HUES48 (cell line): ENCODE measurements around the gene APBA3.

Experiments
- H3K27ac ChIP-seq: one replicate; pipeline ENCODE4 v1.7.0; 2013; ENCODE audit warnings: low read depth, low read length, inconsistent platforms
- H3K27me3 ChIP-seq: 2 replicates; pipeline ENCODE4 v1.6.1; 2013; ENCODE audit warnings: mild to moderate bottlenecking, low read length; ENCODE audit not compliant: control insufficient read depth, insufficient read depth
- H3K36me3 ChIP-seq: 2 replicates; pipeline ENCODE4 v1.6.1; 2013; ENCODE audit warnings: low read length; ENCODE audit not compliant: control insufficient read depth, insufficient read depth
- H3K4me1 ChIP-seq: 2 replicates; pipeline ENCODE4 v1.6.1; 2013; ENCODE audit warnings: mild to moderate bottlenecking, low read length; ENCODE audit not compliant: control insufficient read depth, insufficient read depth
- H3K4me3 ChIP-seq: 2 replicates; pipeline ENCODE4 v1.5.1; 2013; ENCODE audit warnings: mild to moderate bottlenecking, low read depth, low read length
- H3K9ac ChIP-seq: 2 replicates; pipeline ENCODE4 v1.6.1; 2013; ENCODE audit warnings: mild to moderate bottlenecking, low read depth, low read length, moderate library complexity
- H3K9me3 ChIP-seq: 2 replicates; pipeline ENCODE4 v1.6.1; 2013; ENCODE audit warnings: low read length; ENCODE audit not compliant: control insufficient read depth, insufficient read depth

The APBA3 gene

DNA sequence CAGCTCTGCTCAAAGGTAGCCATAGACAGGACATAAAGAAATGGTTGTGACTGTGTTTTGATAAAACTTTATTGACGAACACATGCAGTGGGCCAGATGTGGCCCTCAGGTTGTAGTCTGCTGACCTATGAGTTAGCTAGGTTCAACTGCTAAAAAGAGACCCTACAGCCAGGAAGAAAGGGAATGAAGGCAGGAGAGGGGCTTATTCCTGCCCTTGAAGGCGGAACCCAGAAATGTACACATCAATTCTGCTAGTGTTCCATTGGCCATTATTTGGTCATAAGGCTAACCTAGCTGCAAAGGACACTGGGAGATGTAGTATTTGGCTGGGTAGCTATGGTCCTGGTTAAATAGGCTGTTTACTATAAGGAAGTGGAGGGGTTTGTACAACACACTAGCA, 18.0 kb downstream of the APBA3 start:
- Histone ChIP-seq H3K9ac (no peak overlapping the region), H3K36me3 (peaks cover 5% of the 10 kb centered on the region; the same call in 1 of the 2 replicates), H3K4me3 (no peak overlapping the region), H3K27me3 (no peaks in the 10 kb centered on the region), H3K9me3 (no peaks in the 10 kb centered on the region), H3K4me1 (no peaks in the 10 kb centered on the region), H3K27ac (no peak overlapping the region)

DNA sequence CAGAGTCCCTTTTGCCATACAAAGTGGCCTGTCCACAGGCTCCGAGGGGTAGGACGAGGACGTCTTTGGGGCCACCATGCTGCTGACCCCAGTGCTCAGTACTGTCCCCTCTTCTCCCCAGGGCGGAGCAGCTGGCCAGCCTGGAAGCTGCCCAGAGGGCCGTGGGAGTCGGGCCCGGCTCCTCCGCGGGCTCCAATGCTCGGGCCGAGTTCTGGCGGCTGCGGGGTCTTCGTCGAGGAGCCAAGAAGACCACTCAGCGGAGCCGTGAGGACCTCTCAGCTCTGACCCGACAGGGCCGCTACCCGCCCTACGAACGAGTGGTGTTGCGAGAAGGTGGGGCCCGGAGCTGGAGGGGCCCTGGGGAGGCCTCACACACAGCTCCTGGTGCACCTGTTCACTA, 21.1 kb downstream of the APBA3 start:
- H3K27ac ChIP-seq, result no peak overlapping the region
- H3K4me3 ChIP-seq, result no peak overlapping the region
- H3K4me1 ChIP-seq, result no peaks in the 10 kb centered on the region
- no peak overlapping the region for H3K9ac ChIP-seq
- no peaks in the 10 kb centered on the region for H3K9me3 ChIP-seq
- no peaks in the 10 kb centered on the region for H3K27me3 ChIP-seq
- H3K36me3 ChIP-seq, result peaks cover 19% of the 10 kb centered on the region

DNA sequence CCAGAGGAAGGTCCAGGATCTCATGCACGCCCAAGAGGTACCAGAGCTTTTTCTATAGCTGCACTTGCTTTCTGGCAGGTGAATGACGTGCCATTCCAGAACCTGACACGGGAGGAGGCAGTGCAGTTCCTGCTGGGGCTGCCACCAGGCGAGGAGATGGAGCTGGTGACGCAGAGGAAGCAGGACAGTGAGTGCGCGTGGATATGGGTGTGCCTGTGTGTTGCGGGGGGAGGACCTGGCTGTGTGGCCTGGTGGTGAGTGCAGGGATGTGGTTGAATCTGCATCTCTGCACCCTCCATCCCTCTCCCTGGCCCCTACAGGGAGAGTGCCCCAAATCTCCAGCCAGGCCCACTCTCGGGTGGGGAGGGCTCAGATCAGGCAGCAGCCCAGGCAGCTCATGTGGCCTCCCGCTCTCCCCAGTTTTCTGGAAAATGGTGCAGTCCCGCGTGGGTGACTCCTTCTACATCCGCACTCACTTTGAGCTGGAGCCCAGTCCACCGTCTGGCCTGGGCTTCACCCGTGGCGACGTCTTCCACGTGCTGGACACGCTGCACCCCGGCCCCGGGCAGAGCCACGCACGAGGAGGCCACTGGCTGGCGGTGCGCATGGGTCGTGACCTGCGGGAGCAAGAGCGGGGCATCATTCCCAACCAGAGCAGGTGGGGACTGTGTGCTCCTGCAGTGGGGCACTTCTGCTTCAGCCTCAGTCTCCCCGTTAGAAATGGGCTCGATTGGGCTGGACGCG, 22.8 kb downstream of the APBA3 start:
- H3K4me3 ChIP-seq, result no peak overlapping the region
- H3K9me3 ChIP-seq, result no peaks in the 10 kb centered on the region
- no peak overlapping the region for H3K27ac ChIP-seq
- no peak overlapping the region for H3K9ac ChIP-seq
- no peaks in the 10 kb centered on the region for H3K4me1 ChIP-seq
- H3K27me3 ChIP-seq, result no peaks in the 10 kb centered on the region
- H3K36me3 ChIP-seq, result peaks cover 30% of the 10 kb centered on the region

DNA sequence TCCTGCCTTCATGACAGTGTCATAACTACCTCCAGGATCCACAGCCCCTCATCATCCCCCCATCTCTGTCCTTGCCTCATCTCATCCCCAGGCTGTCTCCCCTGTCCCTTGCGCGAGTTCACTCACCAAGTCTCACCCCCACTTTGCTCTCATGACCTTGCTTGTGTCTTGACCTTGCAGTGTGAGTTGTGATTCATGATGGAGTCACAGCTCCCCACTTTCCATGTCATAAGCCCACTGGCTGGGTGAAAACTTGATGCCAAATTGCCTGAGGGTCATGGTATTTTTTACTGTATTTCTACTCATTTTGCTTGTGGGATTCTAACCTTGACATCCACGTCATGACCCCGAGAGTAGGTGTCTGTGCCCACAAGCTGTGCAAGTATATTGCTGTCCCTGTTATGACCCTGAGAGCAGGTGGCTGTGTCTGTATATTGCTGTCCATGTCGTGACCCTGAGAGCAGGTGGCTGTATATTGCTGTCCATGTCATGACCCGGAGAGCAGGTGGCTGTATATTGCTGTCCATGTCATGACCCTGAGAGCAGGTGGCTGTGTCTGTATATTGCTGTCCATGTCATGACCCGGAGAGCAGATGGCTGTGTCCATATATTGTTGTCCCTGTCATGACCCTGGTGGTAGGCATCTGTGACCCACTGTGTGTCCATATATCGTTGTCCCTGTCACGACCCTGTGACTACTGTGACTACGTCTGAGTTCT, 23.8 kb downstream of the APBA3 start:
- no peaks in the 10 kb centered on the region for H3K4me1 ChIP-seq
- H3K27ac ChIP-seq, result no peak overlapping the region
- H3K4me3 ChIP-seq, result no peak overlapping the region
- no peak overlapping the region for H3K9ac ChIP-seq
- no peaks in the 10 kb centered on the region for H3K9me3 ChIP-seq
- H3K36me3 ChIP-seq, result peaks cover 30% of the 10 kb centered on the region
- H3K27me3 ChIP-seq, result no peaks in the 10 kb centered on the region

DNA sequence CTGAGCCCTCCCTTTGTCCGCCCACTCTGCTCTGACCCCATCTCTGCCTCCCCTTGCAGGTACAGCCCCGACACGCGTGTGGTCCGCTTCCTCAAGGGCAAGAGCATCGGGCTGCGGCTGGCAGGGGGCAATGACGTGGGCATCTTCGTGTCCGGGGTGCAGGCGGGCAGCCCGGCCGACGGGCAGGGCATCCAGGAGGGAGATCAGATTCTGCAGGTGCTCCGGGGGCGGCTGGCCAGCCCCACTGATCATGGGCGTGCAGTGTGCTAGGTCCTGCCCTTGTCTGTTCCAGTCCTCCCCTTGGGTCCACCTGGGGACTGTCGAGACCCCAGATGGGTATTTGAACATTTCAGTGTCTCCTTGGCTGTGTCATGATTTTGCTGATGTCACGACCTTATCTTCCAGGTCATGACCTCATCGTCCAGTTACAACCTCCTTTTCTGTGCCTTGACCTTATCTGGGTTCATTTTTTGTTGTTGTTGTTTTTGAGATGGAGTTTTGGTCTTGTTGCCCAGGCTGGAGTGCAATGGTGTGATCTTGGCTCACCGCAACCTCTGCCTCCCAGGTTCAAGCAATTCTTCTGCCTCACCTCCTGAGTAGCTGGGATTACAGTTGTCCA, 25.3 kb downstream of the APBA3 start:
- H3K4me1 ChIP-seq, result no peaks in the 10 kb centered on the region
- no peak overlapping the region for H3K4me3 ChIP-seq
- no peak overlapping the region for H3K27ac ChIP-seq
- no peaks in the 10 kb centered on the region for H3K9me3 ChIP-seq
- peaks cover 30% of the 10 kb centered on the region for H3K36me3 ChIP-seq
- no peaks in the 10 kb centered on the region for H3K27me3 ChIP-seq
- no peak overlapping the region for H3K9ac ChIP-seq

DNA sequence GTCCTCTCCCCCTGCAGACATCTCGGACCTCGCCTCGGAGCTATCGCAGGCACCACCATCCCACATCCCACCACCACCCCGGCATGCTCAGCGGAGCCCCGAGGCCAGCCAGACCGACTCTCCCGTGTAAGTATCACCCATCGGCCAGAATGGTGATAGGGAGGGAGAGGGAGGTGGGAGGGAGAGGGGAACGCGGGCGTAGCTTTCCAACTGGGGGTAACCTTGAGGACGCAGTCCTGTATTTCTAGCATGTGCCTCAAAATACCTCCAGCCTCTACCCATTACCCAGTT, 27.2 kb downstream of the APBA3 start:
- Histone ChIP-seq H3K36me3 (peaks cover 30% of the 10 kb centered on the region), H3K27ac (no peak overlapping the region), H3K9me3 (no peaks in the 10 kb centered on the region), H3K4me1 (no peaks in the 10 kb centered on the region), H3K4me3 (no peak overlapping the region), H3K27me3 (no peaks in the 10 kb centered on the region), H3K9ac (no peak overlapping the region)

DNA sequence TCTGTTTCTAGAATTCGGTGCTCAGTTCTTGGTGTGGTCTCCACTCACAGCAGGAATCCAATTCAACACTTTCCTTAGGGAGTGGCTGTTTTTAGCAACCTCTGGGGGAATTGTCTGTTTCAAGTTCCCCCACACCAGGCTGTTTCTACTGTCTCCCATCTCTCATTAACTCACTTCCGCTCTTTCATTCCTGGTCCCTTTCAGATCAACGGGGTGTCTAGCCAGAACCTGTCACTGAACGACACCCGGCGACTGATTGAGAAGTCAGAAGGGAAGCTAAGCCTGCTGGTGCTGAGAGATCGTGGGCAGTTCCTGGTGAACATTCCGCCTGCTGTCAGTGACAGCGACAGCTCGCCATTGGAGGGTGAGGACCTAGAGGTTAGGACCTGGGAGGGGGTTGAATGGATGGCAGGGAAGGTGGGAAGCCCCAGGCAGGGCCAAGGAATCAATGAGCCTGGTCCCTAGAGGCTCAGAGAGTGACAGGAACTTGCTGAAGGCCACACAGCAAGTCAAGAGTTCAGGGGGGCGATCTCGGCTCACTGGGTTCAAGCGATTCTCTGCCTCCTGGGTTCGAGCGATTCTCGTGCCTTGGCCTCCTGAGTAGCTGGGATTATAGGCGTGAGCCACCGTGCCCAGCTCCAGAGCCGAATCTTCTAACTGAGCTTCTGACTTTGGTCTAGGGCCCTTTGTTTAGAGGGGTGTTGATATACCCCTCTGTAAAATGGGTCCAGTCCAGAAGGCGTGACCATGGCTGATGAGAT, 27.8 kb downstream of the APBA3 start:
- H3K9ac ChIP-seq, result no peak overlapping the region
- H3K4me3 ChIP-seq, result no peak overlapping the region
- no peak overlapping the region for H3K27ac ChIP-seq
- no peaks in the 10 kb centered on the region for H3K4me1 ChIP-seq
- no peaks in the 10 kb centered on the region for H3K27me3 ChIP-seq
- no peaks in the 10 kb centered on the region for H3K9me3 ChIP-seq
- H3K36me3 ChIP-seq, result peaks cover 27% of the 10 kb centered on the region

DNA sequence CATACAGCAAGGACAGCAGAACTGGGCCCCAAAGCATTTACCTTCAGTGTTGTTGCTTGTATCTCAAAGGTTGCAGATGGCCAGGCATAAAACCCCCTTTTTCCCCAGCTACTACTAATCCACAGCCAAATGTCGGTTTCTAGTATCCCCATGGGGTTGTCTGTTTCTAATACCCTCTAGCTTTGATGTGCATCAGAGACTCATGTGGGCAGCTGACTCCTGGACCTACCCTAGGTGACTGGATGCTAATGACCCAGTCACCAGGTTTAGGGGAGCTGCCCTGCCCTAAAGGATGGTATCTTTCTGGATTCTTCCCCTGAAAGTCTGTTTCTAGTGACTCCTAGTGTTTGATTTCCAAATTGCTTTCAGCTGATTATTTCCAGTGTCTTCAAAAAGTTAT, 29.4 kb downstream of the APBA3 start:
- Histone ChIP-seq H3K9ac (no peak overlapping the region), H3K27ac (no peak overlapping the region), H3K36me3 (peaks cover 16% of the 10 kb centered on the region), H3K9me3 (no peaks in the 10 kb centered on the region), H3K4me3 (no peak overlapping the region), H3K4me1 (no peaks in the 10 kb centered on the region), H3K27me3 (no peaks in the 10 kb centered on the region)

DNA sequence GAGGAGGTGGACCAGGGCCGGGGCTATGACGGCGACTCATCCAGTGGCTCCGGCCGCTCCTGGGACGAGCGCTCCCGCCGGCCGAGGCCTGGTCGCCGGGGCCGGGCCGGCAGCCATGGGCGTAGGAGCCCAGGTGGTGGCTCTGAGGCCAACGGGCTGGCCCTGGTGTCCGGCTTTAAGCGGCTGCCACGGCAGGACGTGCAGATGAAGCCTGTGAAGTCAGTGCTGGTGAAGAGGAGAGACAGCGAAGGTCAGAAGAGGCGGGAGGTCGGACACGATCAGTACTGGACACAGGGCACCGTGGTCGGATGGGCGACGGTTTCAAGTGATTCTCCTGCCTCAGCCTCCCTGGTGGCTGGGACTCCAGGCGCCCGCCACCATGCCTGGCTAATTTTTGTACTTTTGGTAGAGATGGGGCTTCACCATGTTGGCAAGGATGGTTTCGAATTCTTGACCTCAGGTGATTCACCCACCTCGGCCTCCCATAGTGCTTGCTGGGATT, 31.0 kb downstream of the APBA3 start:
- no peaks in the 10 kb centered on the region for H3K9me3 ChIP-seq
- H3K27ac ChIP-seq, result no peak overlapping the region
- peaks cover 11% of the 10 kb centered on the region for H3K36me3 ChIP-seq
- H3K9ac ChIP-seq, result no peak overlapping the region
- H3K4me3 ChIP-seq, result no peak overlapping the region
- no peaks in the 10 kb centered on the region for H3K27me3 ChIP-seq
- peaks cover 3% of the 10 kb centered on the region; the same call in 1 of the 2 replicates for H3K4me1 ChIP-seq

DNA sequence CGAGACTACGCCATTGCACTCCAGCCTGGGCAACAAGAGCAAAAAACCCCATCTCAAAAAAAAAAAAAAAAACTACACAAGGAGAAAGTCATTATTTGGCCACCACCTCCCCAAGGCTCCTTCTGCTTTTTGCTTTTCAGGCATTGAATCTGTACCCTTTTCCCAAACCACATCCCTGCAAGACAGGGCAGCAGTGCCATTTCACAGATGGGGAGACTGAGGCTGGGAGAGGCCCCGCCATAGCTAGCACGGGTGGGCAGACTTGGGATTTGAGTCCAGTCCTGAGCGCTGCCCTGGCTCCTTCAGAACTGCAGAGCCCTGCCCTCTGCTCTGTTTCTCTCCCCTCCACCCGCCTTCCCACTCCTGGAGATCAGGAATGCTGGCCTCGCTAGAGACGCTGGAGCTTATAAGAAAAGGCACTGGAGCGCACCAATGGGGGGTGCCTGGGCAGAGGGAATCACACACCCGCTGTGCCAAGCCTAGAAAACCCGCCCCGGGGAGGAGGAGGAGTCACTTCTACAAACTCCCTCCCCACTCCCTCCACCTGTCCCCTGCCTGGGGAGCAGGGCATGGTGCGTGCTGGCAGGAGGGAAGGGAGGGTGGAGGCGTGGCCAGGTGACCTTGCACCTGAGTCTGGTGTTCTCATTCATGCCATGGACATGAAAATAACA, 35.7 kb downstream of the APBA3 start:
- Histone ChIP-seq H3K36me3 (no peaks in the 10 kb centered on the region; the same call in 1 of the 2 replicates), H3K4me1 (peaks cover 14% of the 10 kb centered on the region; the same call in 1 of the 2 replicates), H3K4me3 (no peak overlapping the region), H3K9me3 (no peaks in the 10 kb centered on the region), H3K27me3 (no peaks in the 10 kb centered on the region), H3K9ac (no peak overlapping the region), H3K27ac (peak overlapping the region; percentile 50)
